Measurements from ENCODE around the gene ABHD8. TPM values are rescaled to one million over a fixed set of nuclear protein-coding genes. Genes with fewer than 3 reads are reported as not detected.

Gene ABHD8
- total RNA-seq, 1 donor from 2014 or later = 4.6 TPM

- Histone ChIP-seq H3K27ac (no peak overlapping the region), H3F3A (ENCODE audit: low read depth) (peaks cover 61% of the 10 kb centered on the region), H4K20me1 (ENCODE audit: low read depth) (peaks cover 8% of the 10 kb centered on the region), H2AFZ (replicated peaks) (no peak overlapping the region), H3K9me3 (ENCODE audit: low read depth) (no peaks in the 10 kb centered on the region), H3K4me2 (peak overlapping the region; percentile 86), H3K4me3 (no peak overlapping the region), H3K36me3 (no peaks in the 10 kb centered on the region), H3K79me2 (ENCODE audit: low read depth) (peaks cover 9% of the 10 kb centered on the region), H3K4me1 (peaks cover 3% of the 10 kb centered on the region), H3K9ac (no peak overlapping the region), H3K27me3 (peaks cover 17% of the 10 kb centered on the region)
- TF ChIP-seq CTCF (IDR thresholded peaks at IDR 0.05) = no peak
- Mint-ChIP-seq H3K27me3 (ENCODE audit: insufficient read depth, low read depth) (peaks cover 15% of the 10 kb centered on the region), H3K4me3 (peak overlapping the region; percentile 83), H3K4me1 (peaks cover 19% of the 10 kb centered on the region), H3K36me3 (peaks cover 16% of the 10 kb centered on the region), H3K27ac (no peak overlapping the region), H3K9me3 (no peaks in the 10 kb centered on the region)
- peak; percentile 77 for DNase-seq (ENCODE audit: low spot score)
Measured at GRCh38 chr19:17332677-17333581, 29.7 kb upstream of the ABHD8 start.

DNA sequence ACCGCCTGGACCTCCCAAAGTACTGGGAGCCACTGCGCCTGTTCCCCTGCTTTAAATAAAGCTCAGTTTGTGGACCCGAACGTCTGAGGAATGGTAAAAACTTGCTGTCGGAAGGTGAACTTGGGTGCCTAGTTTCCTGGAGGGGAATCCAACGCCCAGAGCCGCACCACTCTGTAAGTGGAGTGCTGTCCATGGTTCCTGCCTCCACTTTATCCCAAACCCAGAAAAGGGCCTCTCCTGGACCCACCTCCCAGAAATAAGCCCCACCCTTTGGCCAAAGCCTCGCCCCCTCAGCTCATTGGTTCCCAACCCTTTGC lies 29.1 kb upstream of the ABHD8 start:
- peaks cover 24% of the 10 kb centered on the region for H3K4me1 Mint-ChIP-seq
- Histone ChIP-seq H3K79me2 (ENCODE audit: low read depth) (peaks cover 5% of the 10 kb centered on the region), H3K9ac (no peak overlapping the region), H3K27me3 (peaks cover 17% of the 10 kb centered on the region), H2AFZ (replicated peaks) (no peak overlapping the region), H3K4me1 (peaks cover 5% of the 10 kb centered on the region), H3K27ac (no peak overlapping the region), H3K4me2 (no peak overlapping the region), H3K36me3 (no peaks in the 10 kb centered on the region), H3K9me3 (ENCODE audit: low read depth) (no peaks in the 10 kb centered on the region), H3F3A (ENCODE audit: low read depth) (peaks cover 67% of the 10 kb centered on the region), H4K20me1 (ENCODE audit: low read depth) (peaks cover 8% of the 10 kb centered on the region), H3K4me3 (no peak overlapping the region)
- H3K36me3 Mint-ChIP-seq = peaks cover 16% of the 10 kb centered on the region
- TF ChIP-seq EZH2phosphoT487 (IDR thresholded peaks at IDR 0.05) (no peak), CTCF (IDR thresholded peaks at IDR 0.05) (no peak), EZH2 (IDR thresholded peaks at IDR 0.05) (no peak)
- H3K27ac Mint-ChIP-seq = no peak overlapping the region
- H3K27me3 Mint-ChIP-seq (ENCODE audit: insufficient read depth, low read depth) = peaks cover 9% of the 10 kb centered on the region
- H3K9me3 Mint-ChIP-seq = no peaks in the 10 kb centered on the region
- H3K4me3 Mint-ChIP-seq = peak overlapping the region; percentile 83
- no peak for DNase-seq (ENCODE audit: low spot score)

DNA sequence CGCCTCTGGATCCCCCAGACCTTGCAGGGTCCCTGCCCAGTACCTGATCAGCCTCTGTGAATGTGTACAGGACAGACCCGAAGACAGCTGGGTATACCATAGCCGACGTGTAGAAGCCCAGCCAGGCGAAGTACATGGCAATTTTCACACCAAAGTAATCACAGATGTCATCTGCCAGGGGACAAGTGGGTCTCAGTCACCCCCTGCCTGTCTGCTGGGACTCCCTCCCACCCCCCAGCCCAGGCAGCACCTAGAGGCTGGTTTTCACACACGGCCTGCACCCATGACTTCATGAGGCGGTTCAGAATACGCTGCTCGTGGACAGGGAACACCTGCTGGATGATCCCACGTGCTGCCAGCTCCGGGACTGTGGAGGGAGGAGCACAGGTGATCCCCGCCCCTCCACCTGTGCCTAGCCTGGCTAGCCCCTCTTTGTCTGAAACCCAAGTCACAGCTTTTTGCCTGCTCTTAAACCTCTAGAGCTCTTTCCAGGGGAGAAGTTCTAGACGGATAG lies 27.9 kb upstream of the ABHD8 start:
- Mint-ChIP-seq H3K4me1 (peaks cover 22% of the 10 kb centered on the region), H3K27me3 (ENCODE audit: insufficient read depth, low read depth) (peaks cover 9% of the 10 kb centered on the region), H3K4me3 (no peak overlapping the region), H3K9me3 (no peaks in the 10 kb centered on the region), H3K27ac (no peak overlapping the region), H3K36me3 (peaks cover 16% of the 10 kb centered on the region)
- Histone ChIP-seq H3K9me3 (ENCODE audit: low read depth) (no peaks in the 10 kb centered on the region), H3K9ac (no peak overlapping the region), H3F3A (ENCODE audit: low read depth) (peaks cover 69% of the 10 kb centered on the region), H3K4me3 (no peak overlapping the region), H3K4me2 (no peak overlapping the region), H2AFZ (replicated peaks) (no peak overlapping the region), H3K27ac (no peak overlapping the region), H3K79me2 (ENCODE audit: low read depth) (peaks cover 5% of the 10 kb centered on the region), H4K20me1 (ENCODE audit: low read depth) (peaks cover 8% of the 10 kb centered on the region), H3K4me1 (peaks cover 17% of the 10 kb centered on the region), H3K36me3 (no peaks in the 10 kb centered on the region), H3K27me3 (peaks cover 17% of the 10 kb centered on the region)
- no peak for DNase-seq (ENCODE audit: low spot score)
- TF ChIP-seq EZH2 (IDR thresholded peaks at IDR 0.05) (no peak), EZH2phosphoT487 (IDR thresholded peaks at IDR 0.05) (no peak), CTCF (IDR thresholded peaks at IDR 0.05) (no peak)
